Small intestine (tissue), 7 donors: ENCODE data around the gene GATA5. TPM values are rescaled to one million over a fixed set of nuclear protein-coding genes. Genes with fewer than 3 reads are reported as not detected.

Experiments
- DNase-seq, 2 donors: peaks; one replicate each; pipeline versions ENCODE4 v3.0.0 to v3.0.0-alpha.2; 2013
- FAIRE-seq: peaks from 2 replicates; lab custom pipeline; 2012; peaks lifted over from hg19 to GRCh38; lab: Jason Lieb, UNC
- H3K27ac ChIP-seq, 3 donors: one replicate each; pipeline ENCODE4 v1.5.1; 2013; ENCODE audit warnings: low read length in 2 of 3, mild to moderate bottlenecking in 2 of 3, control low read depth in 1 of 3, inconsistent platforms in 1 of 3, low read depth in 1 of 3, moderate library complexity in 1 of 3
- H3K27me3 ChIP-seq, 3 donors: one replicate each; pipeline ENCODE4 v1.6.1; 2013; ENCODE audit warnings: low read length in 3 of 3, inconsistent platforms in 1 of 3; ENCODE audit not compliant: control insufficient read depth in 3 of 3, insufficient read depth in 3 of 3
- H3K36me3 ChIP-seq, 3 donors: one replicate each; pipeline ENCODE4 v1.6.1; 2013; ENCODE audit warnings: low read length in 3 of 3, inconsistent platforms in 1 of 3, low read depth in 1 of 3, mild to moderate bottlenecking in 1 of 3, moderate library complexity in 1 of 3; ENCODE audit not compliant: control insufficient read depth in 3 of 3, insufficient read depth in 2 of 3
- H3K4me1 ChIP-seq, 3 donors: one replicate each; pipeline ENCODE4 v1.6.1; 2013; ENCODE audit warnings: low read length in 2 of 3, inconsistent platforms in 1 of 3, low read depth in 1 of 3, mild to moderate bottlenecking in 1 of 3, moderate library complexity in 1 of 3; ENCODE audit not compliant: control insufficient read depth in 3 of 3, insufficient read depth in 2 of 3
- H3K4me3 ChIP-seq, 3 donors: one replicate each; pipeline ENCODE4 v1.5.1; 2013; ENCODE audit warnings: low read length in 3 of 3, control low read depth in 1 of 3, inconsistent platforms in 1 of 3, low read depth in 1 of 3, mild to moderate bottlenecking in 1 of 3, moderate library complexity in 1 of 3
- H3K9me3 ChIP-seq, 2 donors: one replicate each; pipeline ENCODE4 v1.6.1; 2013; ENCODE audit warnings: low read depth in 1 of 2, low read length in 1 of 2; ENCODE audit not compliant: control insufficient read depth in 2 of 2, insufficient read depth in 1 of 2
- WGBS, 3 donors: extraction: QIAGEN DNeasy Blood & Tissue Kit; methylation state at CpG; one replicate each; pipeline ENCODE4 v1.1.7; 2013; 5-methylcytosine and 5-hydroxymethylcytosine counted together
- polyA plus RNA-seq, 4 donors: library from polyadenylated mRNA; stranded (reverse) in 3 of 4; unstranded in 1 of 4; fragments of 200-250 nt in 3 of 4; fragments of 120-200 nt in 1 of 4; gene quantifications; one replicate each; pipeline versions ENCODE4 v1.2.1 to v1.2.3, GENCODE V29; 2013
- donor health status: healthy with polysubstance abuse.
- donor health status: control.
- donor health status: control.
- donor health status: Bipolar disorder and iron deficiency.
- donor health status: healthy.

Gene GATA5
- polyA plus RNA-seq, 4 donors, result 11.9 to 52.9 (median 34.7) TPM

GRCh38 chr20:62424249-62425107, 51.3 kb downstream of the GATA5 start:
- Histone ChIP-seq H3K27ac (no peak overlapping the region), H3K4me3 (no peak overlapping the region), H3K9me3 (no peaks in the 10 kb centered on the region), H3K36me3 (peaks cover 0 to 35% (median 0%) of the 10 kb centered on the region in 3 donors), H3K27me3 (no peaks in the 10 kb centered on the region), H3K4me1 (peaks cover 0 to 62% (median 0%) of the 10 kb centered on the region in 3 donors)
- DNase-seq (peak in 1 of 2 donors; percentile 41), FAIRE-seq (no peak)
- 65 to 70% (median 69%) methylated on average over 23 of the region's 23 CpGs for WGBS, 3 donors

GRCh38 chr20:62423326-62423706, 52.5 kb downstream of the GATA5 start:
- FAIRE-seq, result no peak

GRCh38 chr20:62422636-62423325, 53.0 kb downstream of the GATA5 start:
- WGBS, 3 donors, result 80 to 85% (median 85%) methylated on average over 20 of the region's 20 CpGs
- FAIRE-seq (no peak), DNase-seq (no peak)
- Histone ChIP-seq H3K36me3 (peaks cover 0 to 49% (median 0%) of the 10 kb centered on the region in 3 donors), H3K4me3 (no peak overlapping the region), H3K9me3 (no peaks in the 10 kb centered on the region), H3K27me3 (no peaks in the 10 kb centered on the region), H3K4me1 (peaks cover 0 to 45% (median 0%) of the 10 kb centered on the region in 3 donors), H3K27ac (no peak overlapping the region)

More at GRCh38 chr20:62423326-62423706, 52.5 kb downstream of the GATA5 start:
- WGBS, 3 donors, result 47 to 61% (median 53%) methylated on average over 9 to 10 of the region's 10 CpGs
- H3K9me3 ChIP-seq, result no peaks in the 10 kb centered on the region
- peaks cover 0 to 43% (median 0%) of the 10 kb centered on the region in 3 donors for H3K36me3 ChIP-seq
- no peaks in the 10 kb centered on the region for H3K27me3 ChIP-seq
- H3K4me1 ChIP-seq, result peaks cover 0 to 51% (median 0%) of the 10 kb centered on the region in 3 donors
- H3K27ac ChIP-seq, result peak overlapping the region in 1 of 3 donors; percentile 4
- DNase-seq, result peak in 1 of 2 donors; percentile 71
- no peak overlapping the region for H3K4me3 ChIP-seq

- Histone ChIP-seq H3K27ac (no peak overlapping the region), H3K27me3 (no peaks in the 10 kb centered on the region), H3K36me3 (peaks cover 0 to 55% (median 0%) of the 10 kb centered on the region in 3 donors), H3K4me3 (no peak overlapping the region), H3K4me1 (peaks cover 0 to 34% (median 0%) of the 10 kb centered on the region in 3 donors), H3K9me3 (no peaks in the 10 kb centered on the region)
- WGBS, 3 donors, result 79 to 87% (median 86%) methylated on average over 6 of the region's 6 CpGs
- FAIRE-seq (no peak), DNase-seq (no peak)
Measured at GRCh38 chr20:62421716-62421990, 54.1 kb downstream of the GATA5 start.

GRCh38 chr20:62420846-62421715, 54.7 kb downstream of the GATA5 start:
- no peak overlapping the region for H3K27ac ChIP-seq
- no peak for FAIRE-seq
- H3K9me3 ChIP-seq, result no peaks in the 10 kb centered on the region
- peaks cover 0 to 60% (median 0%) of the 10 kb centered on the region in 3 donors for H3K36me3 ChIP-seq
- H3K27me3 ChIP-seq, result no peaks in the 10 kb centered on the region
- H3K4me1 ChIP-seq, result peaks cover 0 to 28% (median 0%) of the 10 kb centered on the region in 3 donors
- WGBS, 3 donors, result 87 to 90% (median 89%) methylated on average over 24 of the region's 24 CpGs
- no peak for DNase-seq
- H3K4me3 ChIP-seq, result no peak overlapping the region

- WGBS, 3 donors, result 57 to 76% (median 73%) methylated on average over 9 of the region's 9 CpGs
- H3K4me3 ChIP-seq, result no peak overlapping the region
- no peak for FAIRE-seq
- no peaks in the 10 kb centered on the region for H3K27me3 ChIP-seq
- no peak for DNase-seq
- no peak overlapping the region for H3K27ac ChIP-seq
- H3K36me3 ChIP-seq, result peaks cover 0 to 63% (median 0%) of the 10 kb centered on the region in 3 donors
- peaks cover 0 to 32% (median 0%) of the 10 kb centered on the region in 3 donors for H3K4me1 ChIP-seq
- no peaks in the 10 kb centered on the region for H3K9me3 ChIP-seq
Measured at GRCh38 chr20:62419759-62420158, 56.0 kb downstream of the GATA5 start.

GRCh38 chr20:62418709-62419487, 56.9 kb downstream of the GATA5 start:
- FAIRE-seq, result no peak
- H3K27me3 ChIP-seq, result no peaks in the 10 kb centered on the region
- no peaks in the 10 kb centered on the region for H3K9me3 ChIP-seq
- peaks cover 0 to 68% (median 0%) of the 10 kb centered on the region in 3 donors for H3K36me3 ChIP-seq
- H3K4me3 ChIP-seq, result no peak overlapping the region
- H3K27ac ChIP-seq, result no peak overlapping the region
- no peak for DNase-seq
- 71 to 80% (median 74%) methylated on average over 19 of the region's 19 CpGs for WGBS, 3 donors
- peaks cover 0 to 32% (median 2%) of the 10 kb centered on the region in 3 donors for H3K4me1 ChIP-seq
